Calu3 (cell line): ENCODE measurements around the gene KIR2DL1. TPM values are rescaled to one million over a fixed set of nuclear protein-coding genes. Genes with fewer than 3 reads are reported as not detected.
"Not testable (repeated sequence)": the region's sequence is repeated elsewhere in the genome, so short reads cannot be mapped to it uniquely, and the experiment has no call there.

Source experiments
- Bru-seq: library from RNA; stranded (reverse); fragments of 400-500 nt; gene quantifications from one replicate; lab custom pipeline; 2021; lab: Mats Ljungman, UMichigan
- BruChase-seq, 2 experiments: library from RNA; stranded (reverse); fragments of 400-500 nt; gene quantifications; one replicate each; lab custom pipeline; 2021; lab: Mats Ljungman, UMichigan
- BruUV-seq: library from RNA; stranded (reverse); fragments of 400-500 nt; replicated peaks from 2 replicates; lab custom pipeline; 2021; lab: Mats Ljungman, UMichigan
- CTCF ChIA-PET: fragments of 300-600 bp; sonication (Branson Sonifier 250); formaldehyde crosslinking; loops from one replicate; lab custom pipeline; 2022; ENCODE audit warnings: antibody characterized with exemption; lab: Charles Lee
- DNase-seq: peaks from one replicate; pipeline ENCODE4 v3.0.0; 2022
- H3K27ac Mint-ChIP-seq: one replicate; pipeline ENCODE4 v1.8.0; 2022; ENCODE audit warnings: mixed read lengths; ENCODE audit not compliant: unreplicated experiment
- H3K27me3 Mint-ChIP-seq: one replicate; pipeline ENCODE4 v1.8.0; 2022; ENCODE audit warnings: mixed read lengths; ENCODE audit not compliant: unreplicated experiment
- H3K36me3 Mint-ChIP-seq: one replicate; pipeline ENCODE4 v1.8.0; 2022; ENCODE audit warnings: mild to moderate bottlenecking, moderate library complexity, mixed read lengths; ENCODE audit not compliant: insufficient read depth, unreplicated experiment
- H3K4me1 Mint-ChIP-seq: one replicate; pipeline ENCODE4 v1.8.0; 2022; ENCODE audit warnings: mild to moderate bottlenecking, low read depth, mixed read lengths; ENCODE audit not compliant: unreplicated experiment
- H3K4me3 Mint-ChIP-seq: one replicate; pipeline ENCODE4 v1.8.0; 2022; ENCODE audit warnings: mild to moderate bottlenecking, low read depth, moderate library complexity, mixed read lengths; ENCODE audit not compliant: unreplicated experiment
- H3K9me3 Mint-ChIP-seq: one replicate; pipeline ENCODE4 v1.8.0; 2022; ENCODE audit warnings: low read depth, mixed read lengths; ENCODE audit not compliant: unreplicated experiment
- CTCF ChIP-seq: fragments of 200-600 bp; IDR thresholded peaks from one replicate; pipeline ENCODE4 v1.8.0; 2022; ENCODE audit warnings: antibody characterized with exemption; ENCODE audit not compliant: unreplicated experiment
- intact Hi-C: fragments of 100-400 bp; cut with micrococcal nuclease; formaldehyde crosslinking; loops from one replicate; pipeline ENCODE4 v1.10.0; 2022; ENCODE audit not compliant: unreplicated experiment
- long read RNA-seq: library from polyadenylated mRNA; stranded (forward); transcript quantifications from one replicate; pipeline ENCODE4 v2.0.0, GENCODE V29; 2022
- total RNA-seq: library from RNA; stranded (reverse); gene quantifications from 2 replicates; pipeline ENCODE4 v1.2.3, GENCODE V29; 2022

The KIR2DL1 gene
- not detected in 2 replicates for total RNA-seq
- Bru-seq, nascent RNA: not detected
- BruChase-seq, experiment 1, labeled RNA remaining after a 6-hour chase: not detected
- percentile 6 among the genes with signal in this experiment for BruChase-seq, experiment 2, labeled RNA remaining after a 2-hour chase
- long read RNA-seq: 0 reads

- peaks cover 60% of the 10 kb centered on the region for H3K27me3 Mint-ChIP-seq
- BruUV-seq, H3K27ac Mint-ChIP-seq, CTCF ChIA-PET, H3K36me3 Mint-ChIP-seq, H3K4me3 Mint-ChIP-seq, DNase-seq, H3K4me1 Mint-ChIP-seq, intact Hi-C loops: not testable (repeated sequence)
- H3K9me3 Mint-ChIP-seq: peaks cover 17% of the 10 kb centered on the region
Observed at GRCh38 chr19:54769646-54770045, at the start of gene KIR2DL1. KIR2DL1 (plus strand) TSS chr19:54769793; CDS start chr19:54769851, 58 bp downstream.

GRCh38 chr19:54724142-54724541, 45.5 kb upstream of the KIR2DL1 start, which contains the start of gene KIR3DL3:
KIR3DL3 (plus strand) TSS chr19:54724442; CDS start chr19:54724497, 55 bp downstream.
- intact Hi-C loops: no loop called here
- Mint-ChIP-seq H3K4me3 (no peak within 1 kb of the TSS), H3K27me3 (peaks cover 34% of the 10 kb centered on the region), H3K36me3 (no peaks in the 10 kb centered on the region), H3K27ac (no peak within 1 kb of the TSS), H3K9me3 (peaks cover 17% of the 10 kb centered on the region), H3K4me1 (no peaks in the 10 kb centered on the region)
- TF ChIP-seq CTCF: no peak
- BruUV-seq: no TSS peak
- CTCF ChIA-PET: no interaction called here
- DNase-seq: no peak

GRCh38 chr19:54724644-54725043, 44.9 kb upstream of the KIR2DL1 start:
- no TSS peak for BruUV-seq

GRCh38 chr19:54725321-54725720, 44.3 kb upstream of the KIR2DL1 start:
- TF ChIP-seq CTCF: no peak
- peaks cover 40% of the 10 kb centered on the region for H3K27me3 Mint-ChIP-seq
- intact Hi-C loops: no loop called here
- BruUV-seq: no TSS peak
- H3K4me3 Mint-ChIP-seq: no peak overlapping the region
- CTCF ChIA-PET: no interaction called here
- H3K36me3 Mint-ChIP-seq: no peaks in the 10 kb centered on the region
- H3K27ac Mint-ChIP-seq: no peak overlapping the region
- DNase-seq: no peak
- peaks cover 17% of the 10 kb centered on the region for H3K9me3 Mint-ChIP-seq
- no peaks in the 10 kb centered on the region for H3K4me1 Mint-ChIP-seq

More at GRCh38 chr19:54724644-54725043, 44.9 kb upstream of the KIR2DL1 start:
- Mint-ChIP-seq H3K4me3 (no peak overlapping the region), H3K27me3 (peaks cover 39% of the 10 kb centered on the region), H3K9me3 (peaks cover 17% of the 10 kb centered on the region), H3K36me3 (no peaks in the 10 kb centered on the region), H3K27ac (no peak overlapping the region), H3K4me1 (no peaks in the 10 kb centered on the region)
- CTCF ChIA-PET: no interaction called here
- intact Hi-C loops: no loop called here
- TF ChIP-seq CTCF: no peak
- no peak for DNase-seq

GRCh38 chr19:54727562-54727961, 42.0 kb upstream of the KIR2DL1 start:
- Mint-ChIP-seq H3K9me3 (peaks cover 14% of the 10 kb centered on the region), H3K27ac (no peak overlapping the region), H3K4me3 (no peak overlapping the region), H3K27me3 (peaks cover 56% of the 10 kb centered on the region), H3K36me3 (no peaks in the 10 kb centered on the region), H3K4me1 (no peaks in the 10 kb centered on the region)
- no peak for DNase-seq
- no TSS peak for BruUV-seq
- intact Hi-C loops: no loop called here
- CTCF ChIA-PET: no interaction called here
- TF ChIP-seq CTCF: no peak
